Dermis lymphatic vessel endothelial cell (primary cell): ENCODE measurements around the gene LENG9. TPM values are rescaled to one million over a fixed set of nuclear protein-coding genes. Genes with fewer than 3 reads are reported as not detected.

Experiments used
- total RNA-seq: library from RNA; depleted of rRNA; stranded (reverse); fragments of >200 nt; gene quantifications from 2 replicates; pipeline ENCODE4 v1.2.1, GENCODE V29; 2014

Gene LENG9
- 6.2 and 6.4 TPM in 2 replicates for total RNA-seq

DNA sequence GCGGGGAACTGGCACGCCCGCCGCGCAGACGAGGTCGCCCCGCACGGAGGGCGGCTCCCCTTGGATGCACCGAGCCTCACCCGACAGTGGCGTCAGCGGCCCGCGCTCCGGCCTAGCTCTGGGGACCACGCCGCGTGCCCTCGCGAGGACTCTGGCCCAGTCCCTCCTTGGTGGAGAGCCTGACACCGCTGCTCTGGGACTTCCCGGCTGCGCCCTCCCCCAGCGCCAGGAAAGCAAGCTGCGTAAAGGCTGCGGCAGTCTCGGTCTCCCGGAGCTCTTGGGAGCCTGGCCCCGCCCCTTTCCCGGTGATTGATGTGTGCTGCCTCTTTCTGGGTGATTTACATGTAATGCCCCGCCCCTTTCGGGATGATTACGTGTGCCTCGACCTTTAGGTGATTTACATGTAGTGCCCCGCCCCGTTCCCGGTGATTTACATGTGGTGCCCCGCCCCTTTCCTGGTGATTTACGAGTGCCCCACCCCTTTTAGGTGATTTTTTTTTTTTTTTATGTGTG, at the start of gene LENG9:
Gene LENG9, minus strand, starts transcription at position 248 of the 513 bp plus-strand sequence. CDS start 252 bp downstream, outside the sequence.

GRCh38 chr19:54502518-54503048, 39.0 kb upstream of the LENG9 start, which contains the start of gene LAIR2:
Gene LAIR2 (plus strand): TSS chr19:54502831. CDS start chr19:54502919, 88 bp downstream.

GRCh38 chr19:54473071-54473891, 9.7 kb upstream of the LENG9 start, which contains the start of gene CDC42EP5:
Gene CDC42EP5 (minus strand): TSS chr19:54473296. CDS start chr19:54465547, 7,749 bp downstream.

GRCh38 chr19:54448774-54449700, 14.5 kb downstream of the LENG9 start, which contains the start of gene LENG8:
Gene LENG8 (plus strand): TSS chr19:54449199. CDS start chr19:54451345, 2,146 bp downstream.

DNA sequence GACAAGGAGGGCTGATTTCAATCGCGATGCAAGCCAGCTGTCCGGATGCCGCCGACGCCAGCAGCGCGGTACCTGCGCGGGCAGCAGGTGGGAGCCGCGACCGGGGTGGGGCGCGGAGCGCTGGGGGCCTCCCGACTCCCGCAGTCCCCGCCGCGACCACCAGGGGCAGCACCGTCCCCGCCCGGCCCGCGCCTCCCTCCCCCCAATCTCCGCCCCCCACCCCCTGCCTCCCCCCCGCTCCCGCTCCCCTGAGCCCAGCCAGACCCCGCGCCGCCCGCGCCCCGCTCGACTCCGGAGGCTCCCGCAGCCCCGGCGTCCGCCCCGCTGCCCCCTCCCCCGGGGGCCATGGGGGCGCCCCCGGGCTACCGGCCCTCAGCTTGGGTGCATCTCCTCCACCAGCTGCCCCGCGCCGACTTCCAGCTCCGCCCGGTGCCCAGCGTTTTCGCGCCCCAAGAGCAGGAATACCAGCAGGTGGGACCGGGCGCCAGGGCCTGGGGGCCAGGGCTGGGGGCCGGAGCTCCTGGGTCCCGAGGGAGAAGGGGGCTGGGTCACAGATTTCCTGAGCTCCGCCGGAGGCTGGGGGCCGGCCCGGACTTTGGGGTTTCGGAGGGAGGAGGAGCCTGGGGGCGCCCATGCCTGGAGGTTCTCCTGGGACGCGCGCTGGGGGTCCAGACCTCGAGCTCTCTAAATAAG, 48.2 kb downstream of the LENG9 start, which contains the start of gene TTYH1:
Gene TTYH1, plus strand, starts transcription at position 257 of the 693 bp plus-strand sequence. Its CDS starts 89 bp downstream, at position 346.

Other genes with a start within 250 kb of the LENG9 start
- not detected in 2 replicates for gene LILRB3, start 240.8 kb downstream of the LENG9 start, total RNA-seq
- gene LILRA6, start 221.0 kb downstream of the LENG9 start, total RNA-seq = not detected in 2 replicates
- gene LILRB5, start 206.5 kb downstream of the LENG9 start, total RNA-seq = not detected in 2 replicates
- not detected in 2 replicates for gene LILRB2, start 182.7 kb downstream of the LENG9 start, total RNA-seq
- gene LILRA5, start 150.6 kb downstream of the LENG9 start, total RNA-seq = not detected in 2 replicates
- gene LILRA4, start 124.6 kb downstream of the LENG9 start, total RNA-seq = not detected in 2 replicates
- not detected in 2 replicates for gene LAIR1, start 98.8 kb downstream of the LENG9 start, total RNA-seq
- not detected in 2 replicates for gene TTYH1, start 48.3 kb downstream of the LENG9 start, total RNA-seq
- 21.0 and 27.4 TPM in 2 replicates for gene LENG8, start 14.6 kb downstream of the LENG9 start, total RNA-seq
- gene CDC42EP5, start 9.5 kb upstream of the LENG9 start, total RNA-seq = 54.7 and 66.4 TPM in 2 replicates
- not detected in 2 replicates for gene LAIR2, start 39.1 kb upstream of the LENG9 start, total RNA-seq
- not detected in 2 replicates for gene LILRA2, start 110.0 kb upstream of the LENG9 start, total RNA-seq
- not detected in 2 replicates for gene LILRA1, start 129.9 kb upstream of the LENG9 start, total RNA-seq
- gene LILRB1, start 166.7 kb upstream of the LENG9 start, total RNA-seq = under 0.01 TPM in 2 replicates
- gene LILRB4, start 199.2 kb upstream of the LENG9 start, total RNA-seq = not detected in 2 replicates